GM21576 (cell line): ENCODE results near the gene NRIP1.

Experiments
- ATAC-seq: cut with Tn5 transposase; IDR thresholded peaks from one replicate; pipeline ENCODE4 v1.9.1; 2021; ENCODE audit warnings: mild to moderate bottlenecking, moderate library complexity; ENCODE audit not compliant: unreplicated experiment

Gene NRIP1

GRCh38 chr21:15065392-15066122 is 757 bp upstream of the NRIP1 start:
- ATAC-seq, result peak; percentile 27

- peak; percentile 7 for ATAC-seq
Measured at GRCh38 chr21:15063814-15064575, 805 bp downstream of the NRIP1 start.

DNA sequence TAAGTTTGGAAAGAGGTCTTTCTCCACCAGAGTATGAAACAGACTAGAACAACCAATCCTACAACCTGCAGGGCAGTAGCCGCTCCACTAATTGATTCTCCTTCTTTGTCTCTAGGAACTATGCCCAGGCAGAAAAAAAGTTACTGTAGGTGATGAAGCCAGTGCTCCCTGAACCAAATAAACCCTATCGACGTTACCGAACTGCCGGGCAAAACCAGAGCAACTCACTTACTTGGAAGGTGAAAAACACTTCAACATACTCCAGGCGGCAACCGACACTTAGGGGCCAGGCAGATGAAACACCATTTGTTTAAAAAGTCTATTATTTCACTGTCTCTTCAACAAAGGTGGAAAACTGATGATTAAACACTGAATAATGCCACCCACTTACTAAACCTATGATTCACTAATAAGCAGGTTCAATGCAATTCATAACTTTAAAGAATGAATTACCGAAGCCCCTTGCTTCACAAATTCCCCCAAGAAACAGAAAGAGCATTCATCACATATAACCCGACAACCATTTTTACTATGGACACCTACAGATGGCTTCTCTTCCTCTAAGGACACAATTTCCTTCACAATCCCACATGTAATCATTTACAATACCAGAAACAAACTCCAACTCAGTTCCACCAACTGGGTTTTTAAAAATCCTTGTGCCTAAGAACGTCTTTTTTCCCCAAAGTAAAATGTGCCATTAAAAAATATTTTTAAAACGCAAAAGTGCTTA is 1.6 kb downstream of the NRIP1 start:
- no peak for ATAC-seq

GRCh38 chr21:15062606-15062965 is 2.2 kb downstream of the NRIP1 start:
- no peak for ATAC-seq

- no peak for ATAC-seq
Measured at GRCh38 chr21:15061747-15062605, 2.8 kb downstream of the NRIP1 start.

GRCh38 chr21:15061279-15061678 is 3.5 kb downstream of the NRIP1 start:
- ATAC-seq, result no peak

DNA sequence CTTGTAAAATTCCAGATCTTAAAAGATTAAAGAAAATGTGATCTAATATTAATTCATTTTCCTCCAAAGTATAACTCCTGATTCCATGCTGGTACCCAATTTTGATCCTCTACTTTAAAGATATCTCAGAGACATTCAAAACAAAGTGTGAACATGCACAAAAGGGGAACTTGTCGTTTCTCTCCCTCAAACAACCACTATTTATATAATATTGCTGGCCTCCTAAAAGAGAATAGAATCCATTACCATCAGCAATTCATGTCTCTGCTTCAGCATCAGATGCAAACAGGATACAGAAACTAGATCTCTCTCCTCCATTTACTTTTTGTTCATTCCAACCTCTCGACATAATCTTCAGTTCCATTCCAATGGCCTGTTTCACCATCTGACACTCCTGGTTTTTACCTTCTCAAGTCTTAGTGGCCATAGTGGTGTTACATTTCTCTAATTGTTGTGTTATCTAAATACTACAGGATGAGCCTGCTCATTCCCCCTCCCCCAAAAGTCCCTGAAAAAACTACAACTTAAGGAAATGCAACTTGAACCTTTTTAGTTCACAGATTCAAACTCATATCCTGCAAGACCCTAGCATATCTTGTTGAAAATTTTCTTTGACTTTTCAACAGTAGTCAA is 4.1 kb downstream of the NRIP1 start:
- no peak for ATAC-seq

DNA sequence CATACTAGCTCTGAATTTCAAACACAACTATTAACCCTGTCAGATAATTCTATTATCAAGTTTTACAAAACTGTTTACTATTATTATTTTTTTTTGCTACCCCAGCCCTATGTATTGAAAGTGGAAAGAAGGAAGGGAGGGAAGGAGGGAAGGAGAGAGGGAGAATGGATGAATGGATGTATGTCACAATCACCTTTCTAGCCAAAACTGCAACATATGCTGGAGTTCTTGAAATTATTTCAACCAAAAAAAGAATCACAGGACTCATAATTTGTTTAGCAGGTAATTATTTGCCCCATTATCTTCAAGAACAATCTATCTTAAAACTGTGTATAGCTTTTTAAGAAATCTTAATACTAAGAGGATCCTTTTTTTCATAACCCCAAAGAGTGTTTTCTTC is 5.4 kb downstream of the NRIP1 start:
- ATAC-seq, result no peak

DNA sequence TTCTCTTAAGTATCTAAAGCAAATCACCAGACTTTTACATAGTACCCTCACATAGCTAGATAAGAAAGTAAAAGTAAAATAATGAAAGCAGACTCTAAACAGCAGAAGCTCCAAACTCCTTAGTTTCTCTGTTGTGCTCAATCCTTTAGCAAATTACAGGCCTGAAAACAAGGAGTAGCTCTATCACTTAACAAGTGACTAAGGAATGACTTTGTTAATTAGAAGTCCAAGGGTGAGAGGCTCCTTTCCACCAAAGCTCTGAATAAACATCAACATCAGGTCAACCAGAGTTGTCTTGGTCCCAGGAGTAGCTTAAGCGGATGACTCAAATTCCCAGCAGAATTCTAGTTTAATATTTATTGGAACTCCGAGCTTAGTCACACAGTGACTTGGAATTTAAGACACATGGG is 5.9 kb downstream of the NRIP1 start:
- peak; percentile 39 for ATAC-seq

- no peak for ATAC-seq
Measured at GRCh38 chr21:15057285-15057684, 7.5 kb downstream of the NRIP1 start.

DNA sequence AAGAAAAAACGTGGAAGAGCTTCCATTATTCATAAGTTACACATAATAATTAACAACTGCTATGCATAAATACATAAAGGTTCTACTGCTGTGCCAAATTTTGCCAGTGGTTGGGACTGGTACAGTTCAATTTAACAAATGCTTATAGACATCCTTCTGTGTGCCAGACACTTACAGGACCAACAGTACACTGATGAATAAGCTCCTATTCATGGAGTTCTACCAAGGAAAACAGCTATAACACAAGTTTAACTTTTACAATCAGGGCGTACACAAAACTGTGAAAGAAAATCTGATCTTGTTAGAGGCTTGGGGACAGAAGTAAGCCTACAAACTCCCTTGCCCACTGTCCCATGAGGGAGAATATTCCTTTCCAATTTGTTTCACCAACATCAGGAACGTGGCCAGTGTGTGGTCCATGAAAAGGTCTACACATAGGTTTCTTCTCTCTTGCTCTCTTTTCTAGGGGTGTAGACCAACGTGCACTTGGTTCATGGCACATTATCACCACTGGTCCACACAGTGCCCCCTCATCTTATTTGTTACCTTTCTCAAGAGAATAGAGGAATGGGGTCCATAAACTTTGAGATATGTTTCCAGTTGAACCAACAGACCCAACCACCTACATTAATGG is 10.1 kb downstream of the NRIP1 start:
- ATAC-seq, result no peak

GRCh38 chr21:15054089-15054488 is 10.7 kb downstream of the NRIP1 start:
- no peak for ATAC-seq

DNA sequence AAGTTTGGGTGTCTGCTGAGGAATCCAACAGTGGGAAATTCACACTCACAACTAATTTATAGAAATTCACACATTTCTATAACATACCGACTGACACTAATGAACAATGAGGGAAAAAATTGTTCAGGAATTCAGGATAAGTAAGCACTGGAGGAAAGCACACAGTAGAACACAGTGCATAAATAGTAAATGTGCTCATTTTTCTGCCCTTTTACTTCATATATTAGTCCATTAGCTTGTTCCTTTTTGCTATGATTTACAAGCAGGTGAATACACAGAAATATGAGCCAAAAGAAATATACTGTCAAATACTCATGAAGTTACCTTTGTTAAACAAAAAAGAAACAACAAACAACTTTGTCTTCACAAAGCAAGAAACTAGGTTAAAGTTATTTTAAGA is 11.3 kb downstream of the NRIP1 start:
- ATAC-seq, result no peak

- ATAC-seq, result peak; percentile 26
Measured at GRCh38 chr21:15052459-15052763, 12.4 kb downstream of the NRIP1 start.

GRCh38 chr21:15051644-15052458 is 12.9 kb downstream of the NRIP1 start:
- ATAC-seq, result peak; percentile 79

DNA sequence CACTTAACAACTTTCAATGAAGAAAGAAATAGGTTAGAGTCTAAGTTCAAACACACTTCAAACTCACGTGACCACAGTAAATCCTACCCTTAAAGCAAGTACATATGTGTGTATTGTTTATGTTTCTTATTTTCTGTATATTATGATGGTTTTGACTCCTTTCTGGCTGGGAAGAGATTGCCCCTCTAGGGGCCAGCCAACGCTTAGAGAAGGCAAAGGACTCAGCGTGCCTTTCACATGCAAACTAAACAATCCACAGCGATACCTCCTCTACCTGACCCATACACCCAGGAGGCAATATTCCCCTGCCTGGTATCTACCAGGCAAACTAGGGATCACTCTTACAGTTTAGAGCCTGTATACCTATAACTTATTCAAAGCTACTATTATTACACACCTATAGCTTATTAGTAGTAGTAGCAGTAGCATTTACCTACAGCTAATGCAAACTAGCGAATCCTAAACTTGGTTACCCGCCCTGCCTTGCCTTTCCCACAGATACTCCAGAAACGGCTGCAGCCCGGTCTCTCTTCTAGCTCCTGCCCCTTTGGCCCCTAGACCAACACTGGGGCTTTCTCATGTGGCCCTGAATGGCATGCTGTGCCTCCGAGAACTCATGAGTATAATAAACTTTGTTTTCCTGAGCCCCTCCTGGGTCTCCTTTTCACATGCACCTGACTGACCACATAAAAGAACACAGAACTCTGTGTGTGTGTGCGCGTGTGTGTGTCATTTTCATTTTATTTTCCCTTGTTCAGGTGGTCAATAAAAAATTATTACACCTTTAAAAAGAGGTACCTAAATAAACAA is 14.0 kb downstream of the NRIP1 start:
- ATAC-seq, result no peak

GRCh38 chr21:15045017-15045416 is 19.8 kb downstream of the NRIP1 start:
- ATAC-seq, result no peak

DNA sequence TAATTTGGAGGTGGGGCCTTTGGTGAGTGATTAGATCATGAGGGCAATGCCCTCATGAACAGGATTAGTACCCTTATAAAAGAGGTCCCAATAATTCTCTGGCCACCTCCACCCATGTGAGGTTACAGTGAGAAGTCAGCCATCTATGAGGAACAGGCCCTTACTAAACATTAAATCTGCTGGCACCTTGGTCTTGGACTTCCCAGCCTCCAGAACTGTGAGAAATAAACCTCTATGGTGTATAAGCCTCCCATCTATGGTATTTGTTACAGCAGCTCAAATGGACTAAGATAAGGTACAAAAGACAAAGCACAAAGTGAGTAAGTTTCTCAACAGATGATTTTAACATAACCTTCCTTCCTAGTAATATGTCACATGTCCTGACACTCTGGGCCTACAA is 22.3 kb downstream of the NRIP1 start:
- ATAC-seq, result no peak
